Activated CD4-positive, alpha-beta T cell treated with anti-CD3 and anti-CD28 coated beads, Interleukin-2, amount 50 U/mL, for 48 hours (primary cell): ENCODE results near the gene ABCB6.

ENCODE experiments used
- DNase-seq, 2 experiments: peaks; one replicate each; pipeline ENCODE4 v3.0.0-alpha.2; 2020

Gene ABCB6

GRCh38 chr2:219245148-219245898, 26.6 kb upstream of the ABCB6 start, which contains the start of the genes GLB1L and STK16:
Gene GLB1L, minus strand, starts transcription at chr2:219245444. Its CDS starts 1,871 bp downstream, at chr2:219243573.
Gene STK16, plus strand, starts transcription at chr2:219245479. Its CDS starts 521 bp downstream, at chr2:219246000.
- DNase-seq, result peak; percentile 93 to 94

- no peak for DNase-seq
Measured at GRCh38 chr2:219244789-219245147, 26.0 kb upstream of the ABCB6 start.

GRCh38 chr2:219243291-219243761, 24.6 kb upstream of the ABCB6 start:
- DNase-seq, result no peak

GRCh38 chr2:219234331-219234730, 15.6 kb upstream of the ABCB6 start:
- no peak for DNase-seq

GRCh38 chr2:219230059-219230540, 11.3 kb upstream of the ABCB6 start:
- peak; percentile 71 to 79 for DNase-seq

GRCh38 chr2:219229305-219230058, 10.7 kb upstream of the ABCB6 start, which contains the start of the genes ANKZF1 and ATG9A:
Gene ANKZF1, plus strand, starts transcription at chr2:219229806. Its CDS starts 452 bp downstream, at chr2:219230258.
Gene ATG9A, minus strand, starts transcription at chr2:219229636. Its CDS starts 1,612 bp downstream, at chr2:219228024.
- peak; percentile 99 for DNase-seq

- DNase-seq, result no peak
Measured at GRCh38 chr2:219228911-219229304, 10.2 kb upstream of the ABCB6 start.

- DNase-seq, result no peak
Measured at GRCh38 chr2:219228041-219228910, 9.5 kb upstream of the ABCB6 start.

GRCh38 chr2:219225350-219225749, 6.6 kb upstream of the ABCB6 start:
- no peak for DNase-seq

GRCh38 chr2:219223831-219224610, 5.3 kb upstream of the ABCB6 start:
- DNase-seq, result no peak

- no peak for DNase-seq
Measured at GRCh38 chr2:219221957-219222518, 3.3 kb upstream of the ABCB6 start.

- DNase-seq, result no peak
Measured at GRCh38 chr2:219220652-219221402, 2.1 kb upstream of the ABCB6 start.

- no peak for DNase-seq
Measured at GRCh38 chr2:219219784-219220532, 1.2 kb upstream of the ABCB6 start.

- peak; percentile 36 to 49 for DNase-seq
Measured at GRCh38 chr2:219218217-219218731, 484 bp downstream of the ABCB6 start.

GRCh38 chr2:219216535-219216915, 2.2 kb downstream of the ABCB6 start:
- DNase-seq, result no peak

- DNase-seq, result no peak
Measured at GRCh38 chr2:219215871-219216534, 2.8 kb downstream of the ABCB6 start.

GRCh38 chr2:219214786-219215185, 4.0 kb downstream of the ABCB6 start:
- no peak for DNase-seq

GRCh38 chr2:219214141-219214540, 4.6 kb downstream of the ABCB6 start:
- DNase-seq, result no peak

GRCh38 chr2:219213486-219214071, 5.2 kb downstream of the ABCB6 start:
- DNase-seq, result no peak
